GM23338 (cell line): ENCODE measurements around the gene CYP4F22. TPM values are rescaled to one million over a fixed set of nuclear protein-coding genes. Genes with fewer than 3 reads are reported as not detected.

ENCODE experiments used
- ATAC-seq: fragments of 200-7000 bp; cut with Tn5 transposase; 3 replicates; pipeline ENCODE4 v1.9.1; 2020
- DNase-seq: peaks from one replicate; pipeline ENCODE4 v3.0.0-alpha.2; 2015; ENCODE audit warnings: low spot score
- H2AFZ ChIP-seq: fragments of 200-600 bp; sonication (generic); 2 replicates; pipeline ENCODE4 v1.8.0; 2016; ENCODE audit warnings: antibody characterized with exemption, mild to moderate bottlenecking, moderate library complexity
- H3F3A ChIP-seq: fragments of 200-600 bp; sonication (generic); replicated peaks from 2 replicates; pipeline ENCODE4 v1.8.0; 2017; ENCODE audit warnings: antibody characterized with exemption, mixed run types, low read depth
- H3K27ac ChIP-seq: fragments of 200-600 bp; sonication (generic); 2 replicates; pipeline ENCODE4 v1.6.1; 2016; ENCODE audit warnings: low read depth
- H3K27me3 ChIP-seq: fragments of 200-600 bp; sonication (generic); 2 replicates; pipeline ENCODE4 v1.8.0; 2016; ENCODE audit warnings: mild to moderate bottlenecking, mixed run types, moderate library complexity; ENCODE audit not compliant: insufficient read depth
- H3K36me3 ChIP-seq: fragments of 200-600 bp; sonication (generic); 2 replicates; pipeline ENCODE4 v1.8.0; 2016; ENCODE audit warnings: mild to moderate bottlenecking; ENCODE audit not compliant: insufficient read depth
- H3K4me1 ChIP-seq: fragments of 200-600 bp; sonication (generic); 2 replicates; pipeline ENCODE4 v1.8.0; 2016; ENCODE audit warnings: mild to moderate bottlenecking, moderate library complexity; ENCODE audit not compliant: insufficient read depth
- H3K4me2 ChIP-seq: fragments of 200-600 bp; sonication (generic); 2 replicates; pipeline ENCODE4 v1.7.1; 2017; ENCODE audit warnings: mixed run types
- H3K4me3 ChIP-seq: fragments of 200-600 bp; sonication (generic); 2 replicates; pipeline ENCODE4 v1.6.1; 2016; ENCODE audit warnings: mixed run types
- H3K79me2 ChIP-seq: fragments of 200-600 bp; sonication (generic); replicated peaks from 2 replicates; pipeline ENCODE4 v1.8.0; 2017; ENCODE audit warnings: mild to moderate bottlenecking; ENCODE audit not compliant: insufficient read depth
- H3K9me2 ChIP-seq: fragments of 200-600 bp; sonication (generic); 2 replicates; pipeline ENCODE4 v1.8.0; 2017; ENCODE audit not compliant: insufficient read depth
- H4K20me1 ChIP-seq: fragments of 200-600 bp; sonication (generic); replicated peaks from 2 replicates; pipeline ENCODE4 v1.8.0; 2017; ENCODE audit warnings: mild to moderate bottlenecking; ENCODE audit not compliant: insufficient read depth
- H3K27ac Mint-ChIP-seq: 2 replicates; pipeline ENCODE4 v1.8.0; 2020; ENCODE audit warnings: inconsistent platforms, mild to moderate bottlenecking, moderate library complexity, mixed read lengths
- H3K27me3 Mint-ChIP-seq: 3 replicates; pipeline ENCODE4 v1.8.0; 2022; ENCODE audit warnings: low read depth, mild to moderate bottlenecking, moderate library complexity, mixed read lengths, inconsistent platforms; ENCODE audit not compliant: insufficient read depth, poor library complexity
- H3K36me3 Mint-ChIP-seq: 3 replicates; pipeline ENCODE4 v1.8.0; 2021; ENCODE audit warnings: low read depth, mild to moderate bottlenecking, inconsistent platforms, moderate library complexity, mixed read lengths
- H3K4me1 Mint-ChIP-seq: 3 replicates; pipeline ENCODE4 v1.8.0; 2020; ENCODE audit warnings: mild to moderate bottlenecking, inconsistent platforms, mixed read lengths
- H3K4me3 Mint-ChIP-seq: 3 replicates; pipeline ENCODE4 v1.8.0; 2021; ENCODE audit warnings: moderate library complexity, mild to moderate bottlenecking, inconsistent platforms, mixed read lengths
- H3K9me3 Mint-ChIP-seq: 3 replicates; pipeline ENCODE4 v1.8.0; 2020; ENCODE audit warnings: moderate library complexity, mild to moderate bottlenecking, inconsistent platforms, mixed read lengths
- CTCF ChIP-seq, 2 experiments: fragments of 200-600 bp in 1 of 2; sonication (generic) in 1 of 2; conservative IDR thresholded peaks; 2 replicates each; pipeline versions ENCODE4 v1.5.1 to v1.6.1; 2016 to 2017; ENCODE audit warnings: antibody characterized with exemption in 2 of 2, low read depth in 2 of 2, mild to moderate bottlenecking in 2 of 2, moderate library complexity in 1 of 2
- ETS1 ChIP-seq: IDR thresholded peaks from 2 replicates; pipeline ENCODE4 v1.6.1; 2016; ENCODE audit warnings: antibody characterized with exemption
- EZH2 ChIP-seq: fragments of 200-600 bp; sonication (generic); IDR thresholded peaks from one replicate; pipeline ENCODE4 v1.8.0; 2017; ENCODE audit warnings: antibody characterized with exemption, mild to moderate bottlenecking, low read depth; ENCODE audit not compliant: unreplicated experiment
- EZH2phosphoT487 ChIP-seq: fragments of 200-600 bp; sonication (generic); IDR thresholded peaks from one replicate; pipeline ENCODE4 v1.8.1; 2018; ENCODE audit warnings: antibody characterized with exemption; ENCODE audit not compliant: unreplicated experiment
- JUNB ChIP-seq: IDR thresholded peaks from one replicate; pipeline ENCODE4 v1.6.1; 2016; ENCODE audit warnings: antibody characterized with exemption; ENCODE audit not compliant: unreplicated experiment
- NANOG ChIP-seq: IDR thresholded peaks from 2 replicates; pipeline ENCODE4 v1.6.1; 2016; ENCODE audit warnings: antibody characterized with exemption, borderline replicate concordance
- REST ChIP-seq: IDR thresholded peaks from one replicate; pipeline ENCODE4 v1.6.1; 2018; ENCODE audit warnings: antibody characterized with exemption; ENCODE audit not compliant: unreplicated experiment
- STAT1 ChIP-seq: IDR thresholded peaks from one replicate; pipeline ENCODE4 v1.6.1; 2016; ENCODE audit warnings: antibody characterized with exemption; ENCODE audit not compliant: unreplicated experiment
- ZNF114 ChIP-seq: fragments of 250-450 bp; sonication (Bioruptor Pico); IDR thresholded peaks from 2 replicates; pipeline ENCODE4 v1.5.0; 2020; ENCODE audit warnings: mild to moderate bottlenecking, moderate library complexity
- ZNF331 ChIP-seq: fragments of 250-450 bp; sonication (Bioruptor Pico); IDR thresholded peaks from 2 replicates; pipeline ENCODE4 v1.5.0; 2020; ENCODE audit warnings: low read depth, mild to moderate bottlenecking, moderate library complexity
- ZNF462 ChIP-seq: fragments of 250-450 bp; sonication (Bioruptor Pico); IDR thresholded peaks from 2 replicates; pipeline ENCODE4 v1.5.0; 2020; ENCODE audit warnings: mild to moderate bottlenecking, moderate library complexity
- polyA plus RNA-seq: library from polyadenylated mRNA; unstranded; fragments of >200 nt; fragmentation: Nextera tagmentation; extraction: Ambion mirVana; gene quantifications from 2 replicates; pipeline ENCODE4 v1.2.1, GENCODE V29; 2016
- total RNA-seq: library from RNA; depleted of rRNA; stranded (reverse); fragments of >200 nt; shearing (Covaris generic); gene quantifications from 2 replicates; pipeline ENCODE4 v1.2.3, GENCODE V29; 2014

The CYP4F22 gene
- total and polyA plus RNA-seq, 2 experiments from 2014 or later = 0.24 to 1.5 TPM

GRCh38 chr19:15516363-15516762 is 8.0 kb downstream of the CYP4F22 start:
- H3K4me1 Mint-ChIP-seq = no peaks in the 10 kb centered on the region
- H3K36me3 ChIP-seq = no peaks in the 10 kb centered on the region
- no peaks in the 10 kb centered on the region for H3F3A ChIP-seq
- TF ChIP-seq ZNF462 (CRISPR knock-in tag) = no peak
- no peak for TF ChIP-seq CTCF (conservative IDR thresholded peaks at IDR 0.05; ENCODE audit: low read depth in 2 of 2)
- no peak for TF ChIP-seq REST
- no peak for TF ChIP-seq ETS1
- no peak for TF ChIP-seq JUNB
- no peak for TF ChIP-seq EZH2phosphoT487
- no peak for TF ChIP-seq STAT1
- TF ChIP-seq ZNF331 (CRISPR knock-in tag) = no peak
- TF ChIP-seq EZH2 = no peak
- no peak for TF ChIP-seq ZNF114 (CRISPR knock-in tag)
- TF ChIP-seq NANOG = no peak
- no peak overlapping the region for H3K4me3 ChIP-seq
- no peak overlapping the region for H3K4me3 Mint-ChIP-seq
- peaks cover 8% of the 10 kb centered on the region for H3K27me3 Mint-ChIP-seq
- H3K4me2 ChIP-seq = no peak overlapping the region
- H3K4me1 ChIP-seq = no peaks in the 10 kb centered on the region
- no peaks in the 10 kb centered on the region for H3K79me2 ChIP-seq
- DNase-seq (no peak), ATAC-seq (no peak)
- H3K9me2 ChIP-seq = no peaks in the 10 kb centered on the region
- H3K27ac ChIP-seq = no peak overlapping the region
- H3K27ac Mint-ChIP-seq = no peak overlapping the region
- peaks cover 33% of the 10 kb centered on the region for H3K36me3 Mint-ChIP-seq
- H3K9me3 Mint-ChIP-seq = peaks cover 95% of the 10 kb centered on the region
- H3K27me3 ChIP-seq = no peaks in the 10 kb centered on the region
- H4K20me1 ChIP-seq = no peaks in the 10 kb centered on the region
- H2AFZ ChIP-seq = no peak overlapping the region
